Subcutaneous abdominal adipose tissue (tissue), 5 donors: Measurements from ENCODE around the gene ERF.
"Not testable (repeated sequence)": the region's sequence is repeated elsewhere in the genome, so short reads cannot be mapped to it uniquely, and the experiment has no call there.

Experiments
- H3K27ac ChIP-seq: one replicate; pipeline ENCODE4 v1.7.0; 2013; ENCODE audit warnings: low read depth, mild to moderate bottlenecking, inconsistent platforms, low read length, moderate library complexity
- H3K27me3 ChIP-seq, 5 donors: one replicate each; pipeline ENCODE4 v1.7.0; 2013; ENCODE audit warnings: low read length in 5 of 5, inconsistent platforms in 1 of 5; ENCODE audit not compliant: control insufficient read depth in 5 of 5, insufficient read depth in 4 of 5
- H3K36me3 ChIP-seq, 5 donors: one replicate each; pipeline ENCODE4 v1.7.0; 2013; ENCODE audit warnings: low read length in 5 of 5; ENCODE audit not compliant: control insufficient read depth in 5 of 5, insufficient read depth in 5 of 5
- H3K4me1 ChIP-seq, 5 donors: one replicate each; pipeline ENCODE4 v1.7.0; 2013; ENCODE audit warnings: low read length in 5 of 5, mild to moderate bottlenecking in 3 of 5, moderate library complexity in 1 of 5; ENCODE audit not compliant: control insufficient read depth in 5 of 5, insufficient read depth in 5 of 5
- H3K4me3 ChIP-seq, 5 donors: one replicate each; pipeline ENCODE4 v1.7.0; 2013; ENCODE audit warnings: low read length in 5 of 5, low read depth in 1 of 5
- H3K9ac ChIP-seq, 5 donors: one replicate each; pipeline ENCODE4 v1.7.0; 2013; ENCODE audit warnings: low read length in 5 of 5, mild to moderate bottlenecking in 4 of 5, moderate library complexity in 3 of 5
- H3K9me3 ChIP-seq, 5 donors: one replicate each; pipeline ENCODE4 v1.7.0; 2013; ENCODE audit warnings: low read length in 5 of 5; ENCODE audit not compliant: control insufficient read depth in 5 of 5
- donor health status: healthy.
- donor health status: healthy.
- donor health status: healthy.
- donor health status: healthy.
- donor health status: healthy.

ERF gene

GRCh38 chr19:42270346-42271044 lies 15.6 kb upstream of the ERF start:
- Histone ChIP-seq H3K4me3 (peak overlapping the region; percentile 68 to 96 (median 77)), H3K27ac (peak overlapping the region; percentile 97), H3K36me3 (peaks cover 0 to 40% (median 37%) of the 10 kb centered on the region in 5 donors), H3K9me3 (no peaks in the 10 kb centered on the region), H3K9ac (peak overlapping the region; percentile 85 to 96 (median 86)), H3K4me1 (peaks cover 12 to 40% (median 32%) of the 10 kb centered on the region in 5 donors), H3K27me3 (peaks cover 0 to 5% (median 0%) of the 10 kb centered on the region in 5 donors)

- peaks cover 12 to 35% (median 28%) of the 10 kb centered on the region in 5 donors for H3K4me1 ChIP-seq
- H3K36me3 ChIP-seq = peaks cover 0 to 33% (median 30%) of the 10 kb centered on the region in 5 donors
Observed at GRCh38 chr19:42269478-42270345, 14.8 kb upstream of the ERF start.

GRCh38 chr19:42268704-42269477 lies 14.0 kb upstream of the ERF start, which contains the start of gene CIC:
CIC (plus strand) TSS chr19:42269252; CDS start chr19:42271784, 2,532 bp downstream.
- Histone ChIP-seq H3K27ac (peak within 1 kb of the TSS; percentile 98), H3K27me3 (peaks cover 0 to 5% (median 0%) of the 10 kb centered on the region in 5 donors), H3K4me1 (peaks cover 12 to 32% (median 28%) of the 10 kb centered on the region in 5 donors), H3K4me3 (peak within 1 kb of the TSS; percentile 76 to 96 (median 85)), H3K9ac (peak within 1 kb of the TSS; percentile 90 to 98 (median 96)), H3K36me3 (peaks cover 0 to 26% (median 22%) of the 10 kb centered on the region in 5 donors), H3K9me3 (no peaks in the 10 kb centered on the region)

More at GRCh38 chr19:42269478-42270345, 14.8 kb upstream of the ERF start:
- Histone ChIP-seq H3K9ac (peak overlapping the region; percentile 85 to 96 (median 86)), H3K4me3 (peak overlapping the region; percentile 68 to 96 (median 77)), H3K9me3 (no peaks in the 10 kb centered on the region), H3K27me3 (peaks cover 0 to 5% (median 0%) of the 10 kb centered on the region in 5 donors), H3K27ac (peak overlapping the region; percentile 97)

- H3K4me1 ChIP-seq = peaks cover 12 to 32% (median 28%) of the 10 kb centered on the region in 5 donors
- peak overlapping the region; percentile 76 to 94 (median 85) for H3K4me3 ChIP-seq
- H3K9me3 ChIP-seq = no peaks in the 10 kb centered on the region
- H3K36me3 ChIP-seq = peaks cover 0 to 19% (median 15%) of the 10 kb centered on the region in 5 donors
- H3K27me3 ChIP-seq = peaks cover 0 to 5% (median 0%) of the 10 kb centered on the region in 5 donors
- peak overlapping the region; percentile 87 to 98 (median 96) for H3K9ac ChIP-seq
- H3K27ac ChIP-seq = peak overlapping the region; percentile 98
Observed at GRCh38 chr19:42268142-42268703, 13.3 kb upstream of the ERF start.

- H3K9me3 ChIP-seq = no peaks in the 10 kb centered on the region
- H3K4me1 ChIP-seq = peaks cover 12 to 32% (median 28%) of the 10 kb centered on the region in 5 donors
- peaks cover 0 to 14% (median 10%) of the 10 kb centered on the region in 5 donors for H3K36me3 ChIP-seq
- peak overlapping the region; percentile 76 to 94 (median 85) for H3K4me3 ChIP-seq
- H3K9ac ChIP-seq = peak overlapping the region in 4 of 5 donors; percentile 65 to 86 (median 81)
- peaks cover 0 to 5% (median 0%) of the 10 kb centered on the region in 5 donors for H3K27me3 ChIP-seq
- peak overlapping the region; percentile 98 for H3K27ac ChIP-seq
Observed at GRCh38 chr19:42267644-42268141, 12.8 kb upstream of the ERF start.

GRCh38 chr19:42266928-42267603 lies 12.1 kb upstream of the ERF start:
- H3K9ac ChIP-seq = not testable (repeated sequence)

GRCh38 chr19:42266105-42266504 lies 11.2 kb upstream of the ERF start:
- H3K27me3 ChIP-seq, H3K36me3 ChIP-seq, H3K27ac ChIP-seq, H3K4me3 ChIP-seq, H3K9me3 ChIP-seq, H3K9ac ChIP-seq: not testable (repeated sequence)
- peaks cover 10 to 25% (median 24%) of the 10 kb centered on the region in 5 donors for H3K4me1 ChIP-seq

More at GRCh38 chr19:42266928-42267603, 12.1 kb upstream of the ERF start:
- H3K36me3 ChIP-seq, H3K9me3 ChIP-seq, H3K27me3 ChIP-seq: not testable (repeated sequence)
- Histone ChIP-seq H3K4me1 (peaks cover 12 to 32% (median 28%) of the 10 kb centered on the region in 5 donors), H3K27ac (peak overlapping the region; percentile 98), H3K4me3 (peak overlapping the region in 1 of 5 donors; percentile 85)

GRCh38 chr19:42261763-42262162 lies 6.8 kb upstream of the ERF start:
- Histone ChIP-seq H3K9ac (no peak overlapping the region), H3K4me3 (no peak overlapping the region), H3K9me3 (no peaks in the 10 kb centered on the region), H3K36me3 (no peaks in the 10 kb centered on the region), H3K4me1 (peaks cover 0 to 2% (median 0%) of the 10 kb centered on the region in 5 donors), H3K27me3 (no peaks in the 10 kb centered on the region), H3K27ac (no peak overlapping the region)
